ENCODE measurements around the gene CERKL. TPM values are rescaled to one million over a fixed set of nuclear protein-coding genes. Genes with fewer than 3 reads are reported as not detected.

Gene CERKL
- total RNA-seq, 1 donor from 2014 or later = not detected

GRCh38 chr2:181570059-181570458 is 86.8 kb downstream of the CERKL start:
- TF ChIP-seq CTCF (IDR thresholded peaks at IDR 0.05) = no peak
- DNase-seq (ENCODE audit: extremely low spot score, unreplicated experiment) = no peak
- H3K4me1 Mint-ChIP-seq (ENCODE audit: unreplicated experiment) = no peaks in the 10 kb centered on the region
- no peaks in the 10 kb centered on the region for H3K9me3 Mint-ChIP-seq (ENCODE audit: unreplicated experiment)
- H3K4me3 Mint-ChIP-seq (ENCODE audit: unreplicated experiment) = no peak overlapping the region
- no peak overlapping the region for H3K27ac Mint-ChIP-seq (ENCODE audit: unreplicated experiment)
- peaks cover 6% of the 10 kb centered on the region for H3K27me3 Mint-ChIP-seq (ENCODE audit: unreplicated experiment)
- no peaks in the 10 kb centered on the region for H3K36me3 Mint-ChIP-seq (ENCODE audit: unreplicated experiment)

GRCh38 chr2:181566334-181567032 is 90.4 kb downstream of the CERKL start:
- TF ChIP-seq CTCF (IDR thresholded peaks at IDR 0.05) = no peak
- no peak overlapping the region for H3K27ac Mint-ChIP-seq (ENCODE audit: unreplicated experiment)
- H3K4me1 Mint-ChIP-seq (ENCODE audit: unreplicated experiment) = no peaks in the 10 kb centered on the region
- no peak for DNase-seq (ENCODE audit: extremely low spot score, unreplicated experiment)
- H3K4me3 Mint-ChIP-seq (ENCODE audit: unreplicated experiment) = no peak overlapping the region
- no peaks in the 10 kb centered on the region for H3K36me3 Mint-ChIP-seq (ENCODE audit: unreplicated experiment)
- no peaks in the 10 kb centered on the region for H3K27me3 Mint-ChIP-seq (ENCODE audit: unreplicated experiment)
- H3K9me3 Mint-ChIP-seq (ENCODE audit: unreplicated experiment) = no peaks in the 10 kb centered on the region

DNA sequence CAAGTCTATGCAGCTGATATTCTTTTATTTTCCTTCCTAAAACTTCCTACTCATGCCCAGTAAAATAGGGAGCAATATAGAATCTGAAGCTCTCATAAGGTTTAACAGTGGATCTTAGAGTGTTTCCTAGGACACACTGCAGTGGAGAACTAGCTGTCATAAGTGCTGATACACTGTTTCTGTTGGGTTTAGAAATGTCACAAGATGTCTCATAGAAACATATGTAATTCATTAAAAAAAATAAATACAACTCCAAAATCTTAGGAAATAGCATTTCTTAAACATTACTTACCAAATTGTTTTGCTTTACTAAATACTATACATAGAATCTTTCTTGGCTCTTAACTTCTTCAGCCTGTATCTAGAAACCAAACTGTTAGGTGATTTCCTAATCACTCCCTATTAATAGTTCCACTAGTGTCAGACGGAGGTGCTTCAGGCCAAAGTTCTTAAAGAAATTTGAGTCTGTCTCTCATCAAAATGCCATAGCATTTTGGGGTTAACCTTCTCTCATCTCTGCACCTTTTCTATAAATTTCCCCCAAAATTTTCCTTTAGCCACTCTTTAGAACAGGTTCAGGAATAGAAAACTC is 93.7 kb downstream of the CERKL start:
- no peak for TF ChIP-seq CTCF (IDR thresholded peaks at IDR 0.05)
- Mint-ChIP-seq H3K27me3 (ENCODE audit: unreplicated experiment) (no peaks in the 10 kb centered on the region), H3K4me3 (ENCODE audit: unreplicated experiment) (no peak overlapping the region), H3K4me1 (ENCODE audit: unreplicated experiment) (no peaks in the 10 kb centered on the region), H3K36me3 (ENCODE audit: unreplicated experiment) (no peaks in the 10 kb centered on the region), H3K9me3 (ENCODE audit: unreplicated experiment) (no peaks in the 10 kb centered on the region), H3K27ac (ENCODE audit: unreplicated experiment) (no peak overlapping the region)
- DNase-seq (ENCODE audit: extremely low spot score, unreplicated experiment) = no peak

- Mint-ChIP-seq H3K27me3 (ENCODE audit: unreplicated experiment) (no peaks in the 10 kb centered on the region), H3K4me3 (ENCODE audit: unreplicated experiment) (no peak overlapping the region), H3K4me1 (ENCODE audit: unreplicated experiment) (no peaks in the 10 kb centered on the region), H3K27ac (ENCODE audit: unreplicated experiment) (no peak overlapping the region), H3K9me3 (ENCODE audit: unreplicated experiment) (no peaks in the 10 kb centered on the region), H3K36me3 (ENCODE audit: unreplicated experiment) (no peaks in the 10 kb centered on the region)
- DNase-seq (ENCODE audit: extremely low spot score, unreplicated experiment) = no peak
- TF ChIP-seq CTCF (IDR thresholded peaks at IDR 0.05) = no peak
Measured at GRCh38 chr2:181558371-181558770, 98.5 kb downstream of the CERKL start.

DNA sequence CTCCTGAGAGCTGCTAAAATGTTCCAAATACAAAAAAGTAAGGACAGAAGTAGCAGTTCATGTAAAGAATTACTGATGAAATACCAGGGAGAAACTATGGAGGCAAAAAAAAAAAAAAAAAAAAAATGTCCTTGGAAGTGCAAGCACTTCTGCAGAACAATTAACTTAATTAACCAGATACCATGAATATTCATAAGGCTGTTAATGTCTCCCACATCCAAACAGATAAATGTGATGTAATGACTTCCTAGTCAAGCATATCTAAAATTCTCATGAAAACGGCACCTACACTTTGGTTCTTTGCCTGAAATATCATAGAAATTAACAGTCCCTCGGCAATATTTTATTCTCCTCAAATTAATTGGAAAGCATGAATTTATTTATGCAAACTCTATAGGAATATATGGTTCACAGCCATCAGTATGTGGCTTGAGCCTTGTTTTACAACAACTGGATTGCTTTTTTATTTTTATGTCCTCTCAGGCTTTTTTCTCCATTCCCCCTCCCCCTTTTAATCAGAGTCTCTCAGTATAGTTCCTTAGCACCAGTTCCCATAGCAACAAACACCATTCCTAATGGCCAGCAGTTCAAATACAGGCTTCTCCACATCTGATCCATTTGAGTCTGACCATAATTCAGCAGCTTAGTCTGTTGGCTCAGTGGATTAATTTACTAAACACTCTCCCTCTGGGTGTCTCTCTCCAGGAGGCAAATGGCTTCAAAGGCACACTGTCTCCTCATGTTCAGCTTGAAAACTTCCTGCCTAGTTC is 102.7 kb downstream of the CERKL start:
- no peak overlapping the region for H3K27ac Mint-ChIP-seq (ENCODE audit: unreplicated experiment)
- H3K9me3 Mint-ChIP-seq (ENCODE audit: unreplicated experiment) = no peaks in the 10 kb centered on the region
- H3K4me1 Mint-ChIP-seq (ENCODE audit: unreplicated experiment) = no peaks in the 10 kb centered on the region
- H3K27me3 Mint-ChIP-seq (ENCODE audit: unreplicated experiment) = no peaks in the 10 kb centered on the region
- no peak overlapping the region for H3K4me3 Mint-ChIP-seq (ENCODE audit: unreplicated experiment)
- DNase-seq (ENCODE audit: extremely low spot score, unreplicated experiment) = no peak
- no peaks in the 10 kb centered on the region for H3K36me3 Mint-ChIP-seq (ENCODE audit: unreplicated experiment)
- no peak for TF ChIP-seq CTCF (IDR thresholded peaks at IDR 0.05)

Data from osteocyte (in vitro differentiated cells).